ENCODE data around the gene MUS81. TPM values are rescaled to one million over a fixed set of nuclear protein-coding genes. Genes with fewer than 3 reads are reported as not detected.

The MUS81 gene
- polyA plus RNA-seq, 2 of the 4 experiments (the other 2 are of a cell fraction) = 27.8 to 33.4 TPM

DNA sequence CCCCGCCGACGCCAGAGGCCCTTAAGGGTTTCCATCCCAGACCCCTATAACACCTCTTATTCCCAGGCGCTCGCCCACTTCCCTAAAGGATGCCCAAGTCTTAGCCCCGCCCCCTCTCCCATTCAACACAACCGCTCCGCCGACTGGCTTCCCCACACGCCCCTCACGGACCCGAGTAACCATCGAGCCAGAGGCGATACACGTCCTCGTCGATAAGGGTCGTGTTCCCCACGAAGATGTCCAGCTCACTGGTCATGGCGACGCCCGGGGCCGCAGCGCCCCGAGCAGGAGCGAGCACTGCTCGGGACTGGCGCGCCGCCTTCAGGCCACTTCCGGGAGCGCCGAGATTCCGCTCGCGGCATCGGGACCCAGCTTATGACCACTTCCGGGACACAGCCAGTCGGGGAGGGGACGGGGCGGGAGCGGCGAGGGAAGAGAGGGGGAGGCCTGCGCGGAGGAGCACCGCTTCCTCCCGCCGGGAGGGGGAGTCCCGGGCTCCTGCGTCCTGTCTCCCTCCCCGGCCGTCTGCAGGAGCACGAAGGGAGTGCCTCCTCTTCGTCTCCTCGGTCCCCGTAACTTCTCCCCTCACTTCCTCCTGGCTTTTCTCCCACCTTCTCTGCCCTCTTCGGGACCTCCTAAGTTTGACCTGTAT is 28.1 kb downstream of the MUS81 start, which contains the start of gene FIBP (continued):
- TF ChIP-seq HEYL (CRISPR knock-in tag; IDR thresholded peaks at IDR 0.05) = no peak
- TF ChIP-seq, protein P1, sequence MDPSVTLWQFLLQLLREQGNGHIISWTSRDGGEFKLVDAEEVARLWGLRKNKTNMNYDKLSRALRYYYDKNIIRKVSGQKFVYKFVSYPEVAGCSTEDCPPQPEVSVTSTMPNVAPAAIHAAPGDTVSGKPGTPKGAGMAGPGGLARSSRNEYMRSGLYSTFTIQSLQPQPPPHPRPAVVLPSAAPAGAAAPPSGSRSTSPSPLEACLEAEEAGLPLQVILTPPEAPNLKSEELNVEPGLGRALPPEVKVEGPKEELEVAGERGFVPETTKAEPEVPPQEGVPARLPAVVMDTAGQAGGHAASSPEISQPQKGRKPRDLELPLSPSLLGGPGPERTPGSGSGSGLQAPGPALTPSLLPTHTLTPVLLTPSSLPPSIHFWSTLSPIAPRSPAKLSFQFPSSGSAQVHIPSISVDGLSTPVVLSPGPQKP (IDR thresholded peaks at IDR 0.05; ENCODE audit: low read depth, low read length) = no peak
- TF ChIP-seq ESRRA (IDR thresholded peaks at IDR 0.05; ENCODE audit: borderline replicate concordance, low read length) = no peak; the same call in 1 of the 2 replicates
- no peak for TF ChIP-seq EP300 (IDR thresholded peaks at IDR 0.05)
- TF ChIP-seq POLR2A (IDR thresholded peaks at IDR 0.05; ENCODE audit: low read length) = peak; percentile 91
- no peak for TF ChIP-seq SREBF2 (IDR thresholded peaks at IDR 0.05)
- 0 out of 2 replicates have a peak, but pooled peaks have one; percentile 75 for TF ChIP-seq POLR2AphosphoS2 (conservative IDR thresholded peaks at IDR 0.05; ENCODE audit: low read length)
- TF ChIP-seq FOXS1 (CRISPR knock-in tag; IDR thresholded peaks at IDR 0.05) = no peak
- 0 out of 2 replicates have a peak, but pooled peaks have one; percentile 46 for TF ChIP-seq TP53 (CRISPR knock-in tag; IDR thresholded peaks at IDR 0.05)
- no peak for TF ChIP-seq ZFP36 (IDR thresholded peaks at IDR 0.05; ENCODE audit: borderline replicate concordance, partially characterized antibody)
- no peak for TF ChIP-seq ZNF302 (CRISPR knock-in tag; IDR thresholded peaks at IDR 0.05)
- no peak for TF ChIP-seq BHLHE40 (IDR thresholded peaks at IDR 0.05; ENCODE audit: low read depth, low read length)
- TF ChIP-seq, protein P2, sequence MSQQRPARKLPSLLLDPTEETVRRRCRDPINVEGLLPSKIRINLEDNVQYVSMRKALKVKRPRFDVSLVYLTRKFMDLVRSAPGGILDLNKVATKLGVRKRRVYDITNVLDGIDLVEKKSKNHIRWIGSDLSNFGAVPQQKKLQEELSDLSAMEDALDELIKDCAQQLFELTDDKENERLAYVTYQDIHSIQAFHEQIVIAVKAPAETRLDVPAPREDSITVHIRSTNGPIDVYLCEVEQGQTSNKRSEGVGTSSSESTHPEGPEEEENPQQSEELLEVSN (IDR thresholded peaks at IDR 0.05; ENCODE audit: borderline replicate concordance, low read depth) = no peak
- TF ChIP-seq, protein P3, sequence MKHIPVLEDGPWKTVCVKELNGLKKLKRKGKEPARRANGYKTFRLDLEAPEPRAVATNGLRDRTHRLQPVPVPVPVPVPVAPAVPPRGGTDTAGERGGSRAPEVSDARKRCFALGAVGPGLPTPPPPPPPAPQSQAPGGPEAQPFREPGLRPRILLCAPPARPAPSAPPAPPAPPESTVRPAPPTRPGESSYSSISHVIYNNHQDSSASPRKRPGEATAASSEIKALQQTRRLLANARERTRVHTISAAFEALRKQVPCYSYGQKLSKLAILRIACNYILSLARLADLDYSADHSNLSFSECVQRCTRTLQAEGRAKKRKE (CRISPR knock-in tag; IDR thresholded peaks at IDR 0.05; ENCODE audit: low read depth) = peak; percentile 16; the same call in 1 of the 2 replicates
- TF ChIP-seq HOXB13 (CRISPR knock-in tag; IDR thresholded peaks at IDR 0.05; ENCODE audit: low read depth) = no peak
- TF ChIP-seq RAD21 (conservative IDR thresholded peaks at IDR 0.05 in 1 of 2, IDR thresholded peaks at IDR 0.05 in 1 of 2) = peak; percentile 45 to 61
- no peak for TF ChIP-seq RFX5 (IDR thresholded peaks at IDR 0.05)
- TF ChIP-seq TFCP2L1 (CRISPR knock-in tag; IDR thresholded peaks at IDR 0.05) = peak; percentile 93; the same call in 1 of the 2 replicates
- TF ChIP-seq CHD2 (IDR thresholded peaks at IDR 0.05; ENCODE audit: low read length, partially characterized antibody) = no peak
- TF ChIP-seq, protein P4, sequence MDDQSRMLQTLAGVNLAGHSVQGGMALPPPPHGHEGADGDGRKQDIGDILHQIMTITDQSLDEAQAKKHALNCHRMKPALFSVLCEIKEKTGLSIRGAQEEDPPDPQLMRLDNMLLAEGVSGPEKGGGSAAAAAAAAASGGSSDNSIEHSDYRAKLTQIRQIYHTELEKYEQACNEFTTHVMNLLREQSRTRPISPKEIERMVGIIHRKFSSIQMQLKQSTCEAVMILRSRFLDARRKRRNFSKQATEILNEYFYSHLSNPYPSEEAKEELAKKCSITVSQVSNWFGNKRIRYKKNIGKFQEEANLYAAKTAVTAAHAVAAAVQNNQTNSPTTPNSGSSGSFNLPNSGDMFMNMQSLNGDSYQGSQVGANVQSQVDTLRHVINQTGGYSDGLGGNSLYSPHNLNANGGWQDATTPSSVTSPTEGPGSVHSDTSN (IDR thresholded peaks at IDR 0.05) = no peak
- TF ChIP-seq HOXB5 (CRISPR knock-in tag; IDR thresholded peaks at IDR 0.05) = no peak
- TF ChIP-seq, protein P5, sequence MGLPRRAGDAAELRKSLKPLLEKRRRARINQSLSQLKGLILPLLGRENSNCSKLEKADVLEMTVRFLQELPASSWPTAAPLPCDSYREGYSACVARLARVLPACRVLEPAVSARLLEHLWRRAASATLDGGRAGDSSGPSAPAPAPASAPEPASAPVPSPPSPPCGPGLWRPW (IDR thresholded peaks at IDR 0.05) = no peak
- TF ChIP-seq MYC (IDR thresholded peaks at IDR 0.05; ENCODE audit: borderline replicate concordance, low read length) = peak; percentile 27; the same call in 1 of the 2 replicates
- TF ChIP-seq CBX8 (IDR thresholded peaks at IDR 0.05) = no peak
- TF ChIP-seq JUNB (IDR thresholded peaks at IDR 0.05) = no peak
- no peak for TF ChIP-seq KDM1A (IDR thresholded peaks at IDR 0.05; ENCODE audit: low read depth)
- TF ChIP-seq CHD4 (IDR thresholded peaks at IDR 0.05; ENCODE audit: borderline replicate concordance) = no peak
- TF ChIP-seq, protein P6, sequence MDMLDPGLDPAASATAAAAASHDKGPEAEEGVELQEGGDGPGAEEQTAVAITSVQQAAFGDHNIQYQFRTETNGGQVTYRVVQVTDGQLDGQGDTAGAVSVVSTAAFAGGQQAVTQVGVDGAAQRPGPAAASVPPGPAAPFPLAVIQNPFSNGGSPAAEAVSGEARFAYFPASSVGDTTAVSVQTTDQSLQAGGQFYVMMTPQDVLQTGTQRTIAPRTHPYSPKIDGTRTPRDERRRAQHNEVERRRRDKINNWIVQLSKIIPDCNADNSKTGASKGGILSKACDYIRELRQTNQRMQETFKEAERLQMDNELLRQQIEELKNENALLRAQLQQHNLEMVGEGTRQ (IDR thresholded peaks at IDR 0.05) = no peak
- TF ChIP-seq, protein P7, sequence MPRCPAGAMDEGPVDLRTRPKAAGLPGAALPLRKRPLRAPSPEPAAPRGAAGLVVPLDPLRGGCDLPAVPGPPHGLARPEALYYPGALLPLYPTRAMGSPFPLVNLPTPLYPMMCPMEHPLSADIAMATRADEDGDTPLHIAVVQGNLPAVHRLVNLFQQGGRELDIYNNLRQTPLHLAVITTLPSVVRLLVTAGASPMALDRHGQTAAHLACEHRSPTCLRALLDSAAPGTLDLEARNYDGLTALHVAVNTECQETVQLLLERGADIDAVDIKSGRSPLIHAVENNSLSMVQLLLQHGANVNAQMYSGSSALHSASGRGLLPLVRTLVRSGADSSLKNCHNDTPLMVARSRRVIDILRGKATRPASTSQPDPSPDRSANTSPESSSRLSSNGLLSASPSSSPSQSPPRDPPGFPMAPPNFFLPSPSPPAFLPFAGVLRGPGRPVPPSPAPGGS (IDR thresholded peaks at IDR 0.05) = peak; percentile 88
- TF ChIP-seq, protein P8, sequence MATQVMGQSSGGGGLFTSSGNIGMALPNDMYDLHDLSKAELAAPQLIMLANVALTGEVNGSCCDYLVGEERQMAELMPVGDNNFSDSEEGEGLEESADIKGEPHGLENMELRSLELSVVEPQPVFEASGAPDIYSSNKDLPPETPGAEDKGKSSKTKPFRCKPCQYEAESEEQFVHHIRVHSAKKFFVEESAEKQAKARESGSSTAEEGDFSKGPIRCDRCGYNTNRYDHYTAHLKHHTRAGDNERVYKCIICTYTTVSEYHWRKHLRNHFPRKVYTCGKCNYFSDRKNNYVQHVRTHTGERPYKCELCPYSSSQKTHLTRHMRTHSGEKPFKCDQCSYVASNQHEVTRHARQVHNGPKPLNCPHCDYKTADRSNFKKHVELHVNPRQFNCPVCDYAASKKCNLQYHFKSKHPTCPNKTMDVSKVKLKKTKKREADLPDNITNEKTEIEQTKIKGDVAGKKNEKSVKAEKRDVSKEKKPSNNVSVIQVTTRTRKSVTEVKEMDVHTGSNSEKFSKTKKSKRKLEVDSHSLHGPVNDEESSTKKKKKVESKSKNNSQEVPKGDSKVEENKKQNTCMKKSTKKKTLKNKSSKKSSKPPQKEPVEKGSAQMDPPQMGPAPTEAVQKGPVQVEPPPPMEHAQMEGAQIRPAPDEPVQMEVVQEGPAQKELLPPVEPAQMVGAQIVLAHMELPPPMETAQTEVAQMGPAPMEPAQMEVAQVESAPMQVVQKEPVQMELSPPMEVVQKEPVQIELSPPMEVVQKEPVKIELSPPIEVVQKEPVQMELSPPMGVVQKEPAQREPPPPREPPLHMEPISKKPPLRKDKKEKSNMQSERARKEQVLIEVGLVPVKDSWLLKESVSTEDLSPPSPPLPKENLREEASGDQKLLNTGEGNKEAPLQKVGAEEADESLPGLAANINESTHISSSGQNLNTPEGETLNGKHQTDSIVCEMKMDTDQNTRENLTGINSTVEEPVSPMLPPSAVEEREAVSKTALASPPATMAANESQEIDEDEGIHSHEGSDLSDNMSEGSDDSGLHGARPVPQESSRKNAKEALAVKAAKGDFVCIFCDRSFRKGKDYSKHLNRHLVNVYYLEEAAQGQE (IDR thresholded peaks at IDR 0.05) = no peak
- TF ChIP-seq NPAS2 (CRISPR knock-in tag; IDR thresholded peaks at IDR 0.05; ENCODE audit: borderline replicate concordance) = no peak
- TF ChIP-seq FOSB (CRISPR knock-in tag; IDR thresholded peaks at IDR 0.05) = no peak
- TF ChIP-seq RCOR1 (IDR thresholded peaks at IDR 0.05; ENCODE audit: low read depth, low read length) = no peak
- TF ChIP-seq ZC3H11A (IDR thresholded peaks at IDR 0.05) = no peak
